HepG2 (cell line): Measurements from ENCODE around the gene KCND1. TPM values are rescaled to one million over a fixed set of nuclear protein-coding genes. Genes with fewer than 3 reads are reported as not detected.
A peak's percentile ranks its signal among the peaks of the same experiment; 100 is the strongest.

Experiments used
- ATAC-seq: fragments of 200-7000 bp; cut with Tn5 transposase; 3 replicates; pipeline ENCODE4 v1.9.1; 2020; ENCODE audit warnings: mild to moderate bottlenecking, moderate library complexity
- BruUV-seq: library from RNA; stranded (reverse); fragments of 400-500 nt; replicated peaks from 2 replicates; lab custom pipeline; 2021; lab: Mats Ljungman, UMichigan
- CTCF ChIA-PET: fragments of 300-600 bp; formaldehyde crosslinking; extraction: SDS; loops from one replicate; lab custom pipeline; 2021; ENCODE audit warnings: low total read pairs, inconsistent platforms, low intra/inter-chr PET ratio; lab: Yijun Ruan, JAX
- POLR2A ChIA-PET: fragments of 350-600 bp; sonication (Branson Sonifier 250); formaldehyde crosslinking; loops from one replicate; lab custom pipeline; 2020; ENCODE audit warnings: antibody characterized with exemption, inconsistent platforms; lab: Yijun Ruan, JAX
- DNase-seq: peaks from one replicate; pipeline ENCODE4 v3.0.0-alpha.2; 2015; ENCODE audit warnings: low spot score
- FAIRE-seq: peaks from 3 replicates; lab custom pipeline; 2011; peaks lifted over from hg19 to GRCh38; lab: Jason Lieb, UNC
- H2AFZ ChIP-seq: one replicate; pipeline ENCODE4 v1.6.1; 2011; ENCODE audit warnings: low read length, inconsistent platforms
- H3K27ac ChIP-seq: fragments of 300-600 bp; 3 replicates; pipeline ENCODE4 v1.8.0; 2011; ENCODE audit warnings: mixed run types, mild to moderate bottlenecking, mixed read lengths, low read length, inconsistent platforms; ENCODE audit not compliant: insufficient read depth; ENCODE audit errors: extremely low read length
- H3K27me3 ChIP-seq, 2 experiments: fragments of 200-600 bp in 1 of 2; 2 replicates in 1 of 2; 3 replicates in 1 of 2; pipeline versions ENCODE4 v1.6.0 to v1.8.0; 2011; ENCODE audit warnings: low read length in 2 of 2, mild to moderate bottlenecking in 2 of 2, moderate library complexity in 2 of 2, inconsistent platforms in 1 of 2; ENCODE audit not compliant: insufficient read depth in 2 of 2, control insufficient read depth in 1 of 2
- H3K36me3 ChIP-seq, 2 experiments: fragments of 200-600 bp in 1 of 2; replicated peaks in 1 of 2; 2 replicates in 1 of 2; 3 replicates in 1 of 2; pipeline versions ENCODE4 v1.5.1 to v1.8.0; 2011; ENCODE audit warnings: low read length in 2 of 2, inconsistent platforms in 1 of 2; ENCODE audit not compliant: insufficient read depth in 2 of 2, control insufficient read depth in 1 of 2
- H3K4me1 ChIP-seq: 2 replicates; pipeline ENCODE4 v1.5.1; 2012; ENCODE audit warnings: low read length, inconsistent platforms; ENCODE audit not compliant: insufficient read depth
- H3K4me2 ChIP-seq: 2 replicates; pipeline ENCODE4 v1.6.0; 2011; ENCODE audit warnings: low read depth, low read length, inconsistent platforms
- H3K4me3 ChIP-seq, 3 experiments: fragments of 200-600 bp in 1 of 3; sonication (generic), shearing (Covaris generic) in 1 of 3; replicated peaks in 1 of 3; 2 replicates each; pipeline ENCODE4 v1.5.1; 2011 to 2016; ENCODE audit warnings: low read length in 3 of 3, inconsistent platforms in 2 of 3, low read depth in 2 of 3, mild to moderate bottlenecking in 2 of 3, control low read depth in 1 of 3, mixed read lengths in 1 of 3; ENCODE audit not compliant: insufficient read depth in 1 of 3
- H3K79me2 ChIP-seq: one replicate; pipeline ENCODE4 v1.6.1; 2011; ENCODE audit warnings: low read length, inconsistent platforms; ENCODE audit not compliant: insufficient read depth
- H3K9ac ChIP-seq: 2 replicates; pipeline ENCODE4 v1.6.0; 2011; ENCODE audit warnings: mild to moderate bottlenecking, low read depth, low read length, inconsistent platforms; ENCODE audit not compliant: insufficient read depth
- H3K9me3 ChIP-seq: 2 replicates; pipeline ENCODE4 v1.5.1; 2012; ENCODE audit warnings: mild to moderate bottlenecking, low read length
- H4K20me1 ChIP-seq: 2 replicates; pipeline ENCODE4 v1.6.0; 2011; ENCODE audit warnings: inconsistent platforms, mild to moderate bottlenecking, low read length, moderate library complexity; ENCODE audit not compliant: insufficient read depth
- NR2F1 ChIP-seq, 2 experiments: fragments of 450-650 bp in 1 of 2; formaldehyde crosslinking in 1 of 2; IDR thresholded peaks; 2 replicates each; pipeline versions ENCODE4 v1.5.0 to v1.6.1; 2016 to 2020; ENCODE audit warnings: mild to moderate bottlenecking in 1 of 2, missing compliant biosample characterization in 1 of 2, missing genetic modification reagents in 1 of 2, moderate library complexity in 1 of 2
- RBM39 ChIP-seq: fragments of 200-400 bp; formaldehyde crosslinking; IDR thresholded peaks from one replicate; pipeline ENCODE4 v1.6.1; 2018; ENCODE audit warnings: antibody characterized with exemption, mild to moderate bottlenecking, low read depth, low read length; ENCODE audit not compliant: poor library complexity, severe bottlenecking
- SALL2 ChIP-seq: sonication (generic); formaldehyde crosslinking; IDR thresholded peaks from 2 replicates; pipeline ENCODE4 v1.8.1; 2023; ENCODE audit warnings: mild to moderate bottlenecking, missing genetic modification reagents, inconsistent platforms
- THAP11 ChIP-seq: IDR thresholded peaks from 2 replicates; pipeline ENCODE4 v1.6.1; 2016; ENCODE audit warnings: missing biosample characterization, missing genetic modification reagents
- ZBTB20 ChIP-seq: sonication (generic); formaldehyde crosslinking; IDR thresholded peaks from 2 replicates; pipeline ENCODE4 v1.8.1; 2023; ENCODE audit warnings: missing genetic modification reagents, low read depth, mild to moderate bottlenecking, borderline replicate concordance
- ZNF577 ChIP-seq: sonication (generic); formaldehyde crosslinking; IDR thresholded peaks from 2 replicates; pipeline ENCODE4 v1.4.0; 2020; ENCODE audit warnings: mild to moderate bottlenecking, low read depth, missing genetic modification reagents, borderline replicate concordance
- WGBS: methylation state at CpG from one replicate; pipeline ENCODE4 v1.1.6; 2017; ENCODE audit warnings: low lambda C conversion rate; 5-methylcytosine and 5-hydroxymethylcytosine counted together
- in situ Hi-C: cut with HindIII; loops from 2 replicates; pipeline ENCODE4 v1.10.0; 2017; ENCODE audit warnings: low pct_unique_long_range_greater_than_20kb; ENCODE audit not compliant: extremely low pct_ligation_motif_present
- intact Hi-C: fragments of 100-400 bp; cut with micrococcal nuclease; formaldehyde crosslinking; loops from one replicate; pipeline ENCODE4 v1.10.0; 2022; ENCODE audit not compliant: unreplicated experiment
- polyA plus RNA-seq, 8 experiments: library from polyadenylated mRNA; depleted of rRNA in 3 of 8; stranded (reverse) in 7 of 8; unstranded in 1 of 8; fragments of >200 nt; fragmentation: Illumina TruSeq in 4 of 8; extraction: Trizol in 4 of 8; gene quantifications; 2 replicates each; pipeline versions ENCODE4 v1.2.1 to v1.2.3, GENCODE V29; 2011 to 2016; ENCODE audit warnings: low read depth in 4 of 8, missing spikeins in 1 of 8, mixed read lengths in 1 of 8; ENCODE audit not compliant: insufficient read depth in 1 of 8
- total RNA-seq, 5 experiments: library from RNA; depleted of rRNA; stranded (reverse); fragments of >200 nt; fragmentation: Illumina TruSeq; extraction: Trizol; gene quantifications; 2 replicates each; pipeline ENCODE4 v1.2.3, GENCODE V29; 2016; ENCODE audit warnings: low read depth in 1 of 5
- TF ChIP-seq, protein P1 (sequence below): sonication (generic); formaldehyde crosslinking; IDR thresholded peaks from 2 replicates; pipeline ENCODE4 v1.4.0; 2020; ENCODE audit warnings: low read depth, missing genetic modification reagents
- TF ChIP-seq, protein P2 (sequence below): sonication (generic); formaldehyde crosslinking; conservative IDR thresholded peaks from 2 replicates; pipeline ENCODE4 v1.4.0; 2020; ENCODE audit warnings: mild to moderate bottlenecking, missing genetic modification reagents, moderate library complexity
- TF ChIP-seq, protein P3 (sequence below): IDR thresholded peaks from 2 replicates; pipeline ENCODE4 v1.6.1; 2016
- TF ChIP-seq, protein P4 (sequence below): sonication (generic); formaldehyde crosslinking; IDR thresholded peaks from 2 replicates; pipeline ENCODE4 v1.8.1; 2022; ENCODE audit warnings: low read depth, mild to moderate bottlenecking, missing genetic modification reagents

The KCND1 gene
- total and polyA plus RNA-seq, 2 of the 13 experiments (the other 11 are each of a cell fraction or from before 2014, with no cell fraction given) = 0.07 to 0.30 TPM

DNA sequence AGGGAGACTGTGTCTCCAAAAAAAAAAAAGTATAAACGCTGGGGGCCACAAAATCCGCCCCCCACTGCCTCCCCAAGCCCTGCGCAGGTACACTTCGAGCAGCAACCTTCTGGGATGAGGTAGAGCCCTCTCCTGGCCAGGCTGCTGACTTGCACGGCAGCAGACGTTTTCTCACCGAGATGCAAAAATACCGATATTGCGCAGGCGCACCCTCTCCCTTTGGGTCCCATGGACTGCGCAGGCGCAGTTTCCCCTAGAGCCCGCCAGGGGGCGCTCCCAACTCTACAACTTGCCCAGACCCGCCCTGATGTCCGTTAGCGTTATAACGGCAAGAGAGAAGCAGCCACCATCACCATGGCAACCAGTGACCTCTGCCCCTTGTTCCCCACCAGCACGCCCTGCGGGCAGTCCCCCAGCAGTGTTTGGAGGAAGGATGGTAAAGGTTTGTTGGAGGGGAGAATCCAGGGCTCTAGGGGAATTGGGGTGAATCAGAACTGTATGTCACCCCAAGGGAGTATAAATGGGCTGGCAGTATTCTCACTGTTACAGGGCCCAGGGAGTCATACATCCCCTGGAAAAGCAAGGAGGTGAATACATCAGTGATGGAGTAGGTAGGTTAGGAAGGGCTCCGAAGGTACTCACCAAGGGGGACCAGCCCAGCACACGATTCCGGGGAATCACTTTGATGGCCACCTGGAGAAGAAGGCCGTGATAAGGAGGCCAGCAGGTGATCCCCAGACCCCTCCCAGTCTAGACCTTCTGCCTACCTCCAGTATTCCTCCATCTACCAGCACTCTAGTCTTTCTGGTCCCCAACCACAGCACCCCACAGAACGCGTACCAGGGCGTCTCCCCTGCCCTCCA is 54.3 kb downstream of the KCND1 start:
- no peaks in the 10 kb centered on the region for H4K20me1 ChIP-seq
- peak overlapping the region; percentile 54 for H3K27ac ChIP-seq
- no peak overlapping the region for H2AFZ ChIP-seq
- H3K79me2 ChIP-seq = peaks cover 13% of the 10 kb centered on the region
- intact Hi-C loops = loop anchor here (2.0 to 10.0 kb wide), 3 partner anchors 21 to 270 kb away; partner anchors contain the start of genes GLOD5, PQBP1 and TIMM17B
- in situ Hi-C loops = no loop called here
- H3K4me2 ChIP-seq = peak overlapping the region; percentile 83
- peak overlapping the region; percentile 47 to 85 (median 75); a peak in 5 of 6 replicates for H3K4me3 ChIP-seq
- DNase-seq = peak; percentile 88
- peaks cover 31% of the 10 kb centered on the region for H3K4me1 ChIP-seq
- FAIRE-seq = peak; percentile 99
- H3K36me3 ChIP-seq = peaks cover 0 to 17% of the 10 kb centered on the region in 2 experiments; a peak in 2 of 5 replicates
- no peaks in the 10 kb centered on the region for H3K27me3 ChIP-seq
- peak; percentile 64 for ATAC-seq
- CTCF ChIA-PET = interaction anchor here (0.7 to 1.2 kb wide), 4 partner anchors 20 to 155 kb away, joined by 3 to 5 read pairs (median 3); partner anchors contain the start of genes GLOD5, PQBP1 and TIMM17B
- POLR2A ChIA-PET = no interaction called here
- BruUV-seq = TSS peak; percentile 34
- H3K9ac ChIP-seq = peak overlapping the region; percentile 59
- 3% methylated on average over 5 of the region's 27 CpGs for WGBS
- no peaks in the 10 kb centered on the region for H3K9me3 ChIP-seq
- TF ChIP-seq, protein P1, sequence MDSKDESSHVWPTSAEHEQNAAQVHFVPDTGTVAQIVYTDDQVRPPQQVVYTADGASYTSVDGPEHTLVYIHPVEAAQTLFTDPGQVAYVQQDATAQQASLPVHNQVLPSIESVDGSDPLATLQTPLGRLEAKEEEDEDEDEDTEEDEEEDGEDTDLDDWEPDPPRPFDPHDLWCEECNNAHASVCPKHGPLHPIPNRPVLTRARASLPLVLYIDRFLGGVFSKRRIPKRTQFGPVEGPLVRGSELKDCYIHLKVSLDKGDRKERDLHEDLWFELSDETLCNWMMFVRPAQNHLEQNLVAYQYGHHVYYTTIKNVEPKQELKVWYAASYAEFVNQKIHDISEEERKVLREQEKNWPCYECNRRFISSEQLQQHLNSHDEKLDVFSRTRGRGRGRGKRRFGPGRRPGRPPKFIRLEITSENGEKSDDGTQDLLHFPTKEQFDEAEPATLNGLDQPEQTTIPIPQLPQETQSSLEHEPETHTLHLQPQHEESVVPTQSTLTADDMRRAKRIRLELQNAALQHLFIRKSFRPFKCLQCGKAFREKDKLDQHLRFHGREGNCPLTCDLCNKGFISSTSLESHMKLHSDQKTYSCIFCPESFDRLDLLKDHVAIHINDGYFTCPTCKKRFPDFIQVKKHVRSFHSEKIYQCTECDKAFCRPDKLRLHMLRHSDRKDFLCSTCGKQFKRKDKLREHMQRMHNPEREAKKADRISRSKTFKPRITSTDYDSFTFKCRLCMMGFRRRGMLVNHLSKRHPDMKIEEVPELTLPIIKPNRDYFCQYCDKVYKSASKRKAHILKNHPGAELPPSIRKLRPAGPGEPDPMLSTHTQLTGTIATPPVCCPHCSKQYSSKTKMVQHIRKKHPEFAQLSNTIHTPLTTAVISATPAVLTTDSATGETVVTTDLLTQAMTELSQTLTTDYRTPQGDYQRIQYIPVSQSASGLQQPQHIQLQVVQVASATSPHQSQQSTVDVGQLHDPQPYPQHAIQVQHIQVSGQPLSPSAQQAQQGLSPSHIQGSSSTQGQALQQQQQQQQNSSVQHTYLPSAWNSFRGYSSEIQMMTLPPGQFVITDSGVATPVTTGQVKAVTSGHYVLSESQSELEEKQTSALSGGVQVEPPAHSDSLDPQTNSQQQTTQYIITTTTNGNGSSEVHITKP (CRISPR knock-in tag) = peak; percentile 30; the same call in 1 of the 2 replicates
- TF ChIP-seq, protein P2, sequence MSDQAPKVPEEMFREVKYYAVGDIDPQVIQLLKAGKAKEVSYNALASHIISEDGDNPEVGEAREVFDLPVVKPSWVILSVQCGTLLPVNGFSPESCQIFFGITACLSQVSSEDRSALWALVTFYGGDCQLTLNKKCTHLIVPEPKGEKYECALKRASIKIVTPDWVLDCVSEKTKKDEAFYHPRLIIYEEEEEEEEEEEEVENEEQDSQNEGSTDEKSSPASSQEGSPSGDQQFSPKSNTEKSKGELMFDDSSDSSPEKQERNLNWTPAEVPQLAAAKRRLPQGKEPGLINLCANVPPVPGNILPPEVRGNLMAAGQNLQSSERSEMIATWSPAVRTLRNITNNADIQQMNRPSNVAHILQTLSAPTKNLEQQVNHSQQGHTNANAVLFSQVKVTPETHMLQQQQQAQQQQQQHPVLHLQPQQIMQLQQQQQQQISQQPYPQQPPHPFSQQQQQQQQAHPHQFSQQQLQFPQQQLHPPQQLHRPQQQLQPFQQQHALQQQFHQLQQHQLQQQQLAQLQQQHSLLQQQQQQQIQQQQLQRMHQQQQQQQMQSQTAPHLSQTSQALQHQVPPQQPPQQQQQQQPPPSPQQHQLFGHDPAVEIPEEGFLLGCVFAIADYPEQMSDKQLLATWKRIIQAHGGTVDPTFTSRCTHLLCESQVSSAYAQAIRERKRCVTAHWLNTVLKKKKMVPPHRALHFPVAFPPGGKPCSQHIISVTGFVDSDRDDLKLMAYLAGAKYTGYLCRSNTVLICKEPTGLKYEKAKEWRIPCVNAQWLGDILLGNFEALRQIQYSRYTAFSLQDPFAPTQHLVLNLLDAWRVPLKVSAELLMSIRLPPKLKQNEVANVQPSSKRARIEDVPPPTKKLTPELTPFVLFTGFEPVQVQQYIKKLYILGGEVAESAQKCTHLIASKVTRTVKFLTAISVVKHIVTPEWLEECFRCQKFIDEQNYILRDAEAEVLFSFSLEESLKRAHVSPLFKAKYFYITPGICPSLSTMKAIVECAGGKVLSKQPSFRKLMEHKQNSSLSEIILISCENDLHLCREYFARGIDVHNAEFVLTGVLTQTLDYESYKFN = peak; percentile 35; the same call in 1 of the 2 replicates
- TF ChIP-seq NR2F1 (CRISPR knock-in tag; IDR thresholded peaks at IDR 0.05) (peak; percentile 61 to 81), ZNF577 (CRISPR knock-in tag) (no peak), THAP11 (CRISPR knock-in tag) (0 out of 2 replicates have a peak, but pooled peaks have one; percentile 37), RBM39 (no peak), SALL2 (CRISPR knock-in tag) (no peak), ZBTB20 (no peak)
- TF ChIP-seq, protein P3, sequence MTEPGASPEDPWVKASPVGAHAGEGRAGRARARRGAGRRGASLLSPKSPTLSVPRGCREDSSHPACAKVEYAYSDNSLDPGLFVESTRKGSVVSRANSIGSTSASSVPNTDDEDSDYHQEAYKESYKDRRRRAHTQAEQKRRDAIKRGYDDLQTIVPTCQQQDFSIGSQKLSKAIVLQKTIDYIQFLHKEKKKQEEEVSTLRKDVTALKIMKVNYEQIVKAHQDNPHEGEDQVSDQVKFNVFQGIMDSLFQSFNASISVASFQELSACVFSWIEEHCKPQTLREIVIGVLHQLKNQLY (CRISPR knock-in tag) = no peak
- TF ChIP-seq, protein P4, sequence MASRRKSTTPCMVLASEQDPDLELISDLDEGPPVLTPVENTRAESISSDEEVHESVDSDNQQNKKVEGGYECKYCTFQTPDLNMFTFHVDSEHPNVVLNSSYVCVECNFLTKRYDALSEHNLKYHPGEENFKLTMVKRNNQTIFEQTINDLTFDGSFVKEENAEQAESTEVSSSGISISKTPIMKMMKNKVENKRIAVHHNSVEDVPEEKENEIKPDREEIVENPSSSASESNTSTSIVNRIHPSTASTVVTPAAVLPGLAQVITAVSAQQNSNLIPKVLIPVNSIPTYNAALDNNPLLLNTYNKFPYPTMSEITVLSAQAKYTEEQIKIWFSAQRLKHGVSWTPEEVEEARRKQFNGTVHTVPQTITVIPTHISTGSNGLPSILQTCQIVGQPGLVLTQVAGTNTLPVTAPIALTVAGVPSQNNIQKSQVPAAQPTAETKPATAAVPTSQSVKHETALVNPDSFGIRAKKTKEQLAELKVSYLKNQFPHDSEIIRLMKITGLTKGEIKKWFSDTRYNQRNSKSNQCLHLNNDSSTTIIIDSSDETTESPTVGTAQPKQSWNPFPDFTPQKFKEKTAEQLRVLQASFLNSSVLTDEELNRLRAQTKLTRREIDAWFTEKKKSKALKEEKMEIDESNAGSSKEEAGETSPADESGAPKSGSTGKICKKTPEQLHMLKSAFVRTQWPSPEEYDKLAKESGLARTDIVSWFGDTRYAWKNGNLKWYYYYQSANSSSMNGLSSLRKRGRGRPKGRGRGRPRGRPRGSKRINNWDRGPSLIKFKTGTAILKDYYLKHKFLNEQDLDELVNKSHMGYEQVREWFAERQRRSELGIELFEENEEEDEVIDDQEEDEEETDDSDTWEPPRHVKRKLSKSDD (CRISPR knock-in tag) = no peak
